GM21619 (cell line): ENCODE data around the gene SIGLEC11.

ENCODE experiments used
- ATAC-seq: cut with Tn5 transposase; IDR thresholded peaks from one replicate; pipeline ENCODE4 v1.9.1; 2021; ENCODE audit not compliant: unreplicated experiment

The SIGLEC11 gene

GRCh38 chr19:49907745-49908446, 53.1 kb downstream of the SIGLEC11 start:
- no peak for ATAC-seq

- ATAC-seq, result no peak
These were observed 54.0 kb downstream of the SIGLEC11 start for GRCh38 chr19:49906879-49907564.

- no peak for ATAC-seq
These were observed 56.8 kb downstream of the SIGLEC11 start for GRCh38 chr19:49904136-49904535.
